Stimulated activated CD8-positive, alpha-beta memory T cell treated with anti-CD3 and anti-CD28 coated beads, Interleukin-7, amount 100 ng/mL, for 24 hours (primary cell): Measurements from ENCODE around the gene PSMA6.
"Not testable (repeated sequence)": the region's sequence is repeated elsewhere in the genome, so short reads cannot be mapped to it uniquely, and the experiment has no call there.

Experiments
- DNase-seq: peaks from one replicate; pipeline ENCODE4 v3.0.0-alpha.2; 2020; ENCODE audit warnings: low read depth

The PSMA6 gene

GRCh38 chr14:35344107-35344807 is 52.1 kb downstream of the PSMA6 start:
- no peak for DNase-seq

GRCh38 chr14:35346738-35347322 is 54.6 kb downstream of the PSMA6 start:
- no peak for DNase-seq

- no peak for DNase-seq
These were observed 55.3 kb downstream of the PSMA6 start for GRCh38 chr14:35347323-35348043.

- DNase-seq, result not testable (repeated sequence)
These were observed 55.8 kb downstream of the PSMA6 start for GRCh38 chr14:35348044-35348380.

GRCh38 chr14:35349496-35350365 is 57.5 kb downstream of the PSMA6 start:
- DNase-seq, result no peak

- no peak for DNase-seq
These were observed 59.3 kb downstream of the PSMA6 start for GRCh38 chr14:35351497-35351896.

- no peak for DNase-seq
These were observed 59.7 kb downstream of the PSMA6 start for GRCh38 chr14:35351897-35352273.

- DNase-seq, result no peak
These were observed 60.4 kb downstream of the PSMA6 start for GRCh38 chr14:35352274-35353233.

- DNase-seq, result no peak
These were observed 61.4 kb downstream of the PSMA6 start for GRCh38 chr14:35353409-35354172.

- not testable (repeated sequence) for DNase-seq
These were observed 63.1 kb downstream of the PSMA6 start for GRCh38 chr14:35355235-35355634.

- DNase-seq, result no peak
These were observed 64.0 kb downstream of the PSMA6 start for GRCh38 chr14:35355981-35356841.

GRCh38 chr14:35359655-35360054 is 67.5 kb downstream of the PSMA6 start:
- not testable (repeated sequence) for DNase-seq

GRCh38 chr14:35361141-35361480 is 68.9 kb downstream of the PSMA6 start:
- DNase-seq, result no peak

GRCh38 chr14:35362450-35362849 is 70.3 kb downstream of the PSMA6 start:
- DNase-seq, result no peak

- no peak for DNase-seq
These were observed 70.8 kb downstream of the PSMA6 start for GRCh38 chr14:35362911-35363374.

- peak; percentile 56 for DNase-seq
These were observed 73.2 kb downstream of the PSMA6 start for GRCh38 chr14:35365130-35366055.

- no peak for DNase-seq
These were observed 73.9 kb downstream of the PSMA6 start for GRCh38 chr14:35366056-35366451.

GRCh38 chr14:35366521-35366976 is 74.4 kb downstream of the PSMA6 start:
- DNase-seq, result no peak
